SK-N-SH (cell line): ENCODE measurements around the gene RAPGEF2. TPM values are rescaled to one million over a fixed set of nuclear protein-coding genes. Genes with fewer than 3 reads are reported as not detected.

Experiments used
- CTCF ChIA-PET: fragments of 300-600, 350-600 bp; formaldehyde crosslinking; extraction: SDS; loops from one replicate; lab custom pipeline; 2021; lab: Yijun Ruan, JAX
- POLR2A ChIA-PET: fragments of 350-600 bp; sonication (Branson Sonifier 250); formaldehyde crosslinking; extraction: SDS; loops from one replicate; lab custom pipeline; 2020; ENCODE audit warnings: antibody characterized with exemption, inconsistent platforms; lab: Yijun Ruan, JAX
- DNase-seq: peaks from one replicate; pipeline ENCODE4 v3.0.0; 2012
- H2AFZ ChIP-seq: fragments of 200-600 bp; sonication (generic); 2 replicates; pipeline ENCODE4 v1.8.1; 2016; ENCODE audit warnings: antibody characterized with exemption, mild to moderate bottlenecking, low read depth
- H3F3A ChIP-seq: fragments of 200-600 bp; sonication (generic); replicated peaks from 2 replicates; pipeline ENCODE3; 2016; ENCODE audit warnings: antibody characterized with exemption, mild to moderate bottlenecking; ENCODE audit not compliant: insufficient read depth
- H3K27ac ChIP-seq, 2 experiments: fragments of 200-500 bp in 1 of 2; fragments of 200-600 bp in 1 of 2; sonication (Bioruptor generic) in 1 of 2; sonication (generic), shearing (Covaris generic) in 1 of 2; 2 replicates each; pipeline versions ENCODE4 v1.5.1 to v1.6.1; 2014 to 2016; ENCODE audit warnings: low read depth in 2 of 2, inconsistent platforms in 1 of 2, low read length in 1 of 2, mild to moderate bottlenecking in 1 of 2, mixed read lengths in 1 of 2
- H3K27me3 ChIP-seq: fragments of 200-600 bp; sonication (generic), shearing (Covaris generic); 2 replicates; pipeline ENCODE4 v1.6.1; 2016; ENCODE audit warnings: mixed run types; ENCODE audit not compliant: insufficient read depth
- H3K36me3 ChIP-seq, 2 experiments: fragments of 200-500 bp in 1 of 2; fragments of 200-600 bp in 1 of 2; sonication (Bioruptor generic) in 1 of 2; sonication (generic) in 1 of 2; replicated peaks in 1 of 2; 2 replicates each; pipeline versions ENCODE3 to v1.5.1; 2014 to 2016; ENCODE audit warnings: low read length in 1 of 2, mild to moderate bottlenecking in 1 of 2; ENCODE audit not compliant: insufficient read depth in 2 of 2, control insufficient read depth in 1 of 2
- H3K4me1 ChIP-seq, 2 experiments: fragments of 200-500 bp in 1 of 2; fragments of 200-600 bp in 1 of 2; sonication (Bioruptor generic) in 1 of 2; sonication (generic), shearing (Covaris generic) in 1 of 2; 2 replicates each; pipeline versions ENCODE4 v1.5.1 to v1.6.1; 2014 to 2016; ENCODE audit warnings: low read depth in 1 of 2, low read length in 1 of 2, mixed run types in 1 of 2; ENCODE audit not compliant: insufficient read depth in 2 of 2, control insufficient read depth in 1 of 2
- H3K4me2 ChIP-seq: fragments of 200-600 bp; sonication (generic), shearing (Covaris generic); 2 replicates; pipeline ENCODE4 v1.6.1; 2017; ENCODE audit warnings: mixed run types
- H3K4me3 ChIP-seq, 2 experiments: fragments of 200-500 bp in 1 of 2; fragments of 200-600 bp in 1 of 2; sonication (Bioruptor generic) in 1 of 2; sonication (generic), shearing (Covaris generic) in 1 of 2; 2 replicates each; pipeline versions ENCODE4 v1.5.1 to v1.8.1; 2014 to 2016; ENCODE audit warnings: low read depth in 2 of 2, inconsistent platforms in 1 of 2, low read length in 1 of 2, mild to moderate bottlenecking in 1 of 2, mixed read lengths in 1 of 2, moderate library complexity in 1 of 2
- H3K79me2 ChIP-seq: fragments of 200-600 bp; sonication (generic); 2 replicates; pipeline ENCODE4 v1.8.1; 2017; ENCODE audit warnings: mild to moderate bottlenecking; ENCODE audit not compliant: insufficient read depth
- H3K9ac ChIP-seq: fragments of 200-600 bp; sonication (generic); 2 replicates; pipeline ENCODE4 v1.6.1; 2017; ENCODE audit warnings: mixed run types
- H3K9me2 ChIP-seq: fragments of 200-600 bp; sonication (generic); 2 replicates; pipeline ENCODE4 v1.6.1; 2017; ENCODE audit warnings: mixed run types
- H3K9me3 ChIP-seq: fragments of 200-600 bp; sonication (generic); 2 replicates; pipeline ENCODE4 v1.6.1; 2017; ENCODE audit warnings: mixed run types, mild to moderate bottlenecking, moderate library complexity
- H4K20me1 ChIP-seq: fragments of 200-600 bp; sonication (generic); 2 replicates; pipeline ENCODE4 v1.6.1; 2017; ENCODE audit warnings: mild to moderate bottlenecking, mixed run types; ENCODE audit not compliant: insufficient read depth
- EP300 ChIP-seq, 2 experiments: IDR thresholded peaks; 2 replicates each; pipeline versions ENCODE4 v1.4.0 to v1.6.1; 2012; ENCODE audit warnings: borderline replicate concordance in 1 of 2, low read depth in 1 of 2, low read length in 1 of 2
- FOXJ3 ChIP-seq: sonication (generic); formaldehyde crosslinking; IDR thresholded peaks from 2 replicates; pipeline ENCODE4 v1.5.1; 2020; ENCODE audit warnings: mild to moderate bottlenecking, missing genetic modification reagents
- MXI1 ChIP-seq: IDR thresholded peaks from 2 replicates; pipeline ENCODE4 v1.6.1; 2012; ENCODE audit warnings: mild to moderate bottlenecking, low read depth, low read length, improper control_type of control experiment
- SIN3A ChIP-seq: IDR thresholded peaks from 2 replicates; pipeline ENCODE4 v1.6.1; 2012; ENCODE audit warnings: low read depth, mild to moderate bottlenecking, low read length, moderate library complexity, borderline replicate concordance
- TAF1 ChIP-seq: IDR thresholded peaks from 2 replicates; pipeline ENCODE4 v1.6.1; 2012; ENCODE audit warnings: low read depth, mild to moderate bottlenecking, low read length, moderate library complexity, borderline replicate concordance
- WGBS: methylation state at CpG from one replicate; pipeline ENCODE4 v1.1.6; 2017; ENCODE audit warnings: low lambda C conversion rate; 5-methylcytosine and 5-hydroxymethylcytosine counted together
- polyA plus RNA-seq, 3 experiments: library from polyadenylated mRNA; depleted of rRNA; stranded (reverse); fragments of >200 nt; gene quantifications; 2 replicates each; pipeline ENCODE4 v1.2.3, GENCODE V29; 2012
- TF ChIP-seq, protein P1 (sequence below): IDR thresholded peaks from 2 replicates; pipeline ENCODE4; 2012
- TF ChIP-seq, protein P2 (sequence below): IDR thresholded peaks from 2 replicates; pipeline ENCODE4 v1.4.0; 2012; ENCODE audit warnings: low read depth, borderline replicate concordance
- TF ChIP-seq, protein P3 (sequence below): IDR thresholded peaks from 2 replicates; pipeline ENCODE4 v1.4.0; 2012; ENCODE audit warnings: low read depth
- TF ChIP-seq, protein P4 (sequence below): fragments of 150-350 bp; IDR thresholded peaks from 2 replicates; pipeline ENCODE4 v1.6.1; 2016; ENCODE audit warnings: mild to moderate bottlenecking, low read depth, low read length

Gene RAPGEF2
- polyA plus RNA-seq, 1 of the 3 experiments (the other 2 are of a cell fraction): 19.2 TPM

DNA sequence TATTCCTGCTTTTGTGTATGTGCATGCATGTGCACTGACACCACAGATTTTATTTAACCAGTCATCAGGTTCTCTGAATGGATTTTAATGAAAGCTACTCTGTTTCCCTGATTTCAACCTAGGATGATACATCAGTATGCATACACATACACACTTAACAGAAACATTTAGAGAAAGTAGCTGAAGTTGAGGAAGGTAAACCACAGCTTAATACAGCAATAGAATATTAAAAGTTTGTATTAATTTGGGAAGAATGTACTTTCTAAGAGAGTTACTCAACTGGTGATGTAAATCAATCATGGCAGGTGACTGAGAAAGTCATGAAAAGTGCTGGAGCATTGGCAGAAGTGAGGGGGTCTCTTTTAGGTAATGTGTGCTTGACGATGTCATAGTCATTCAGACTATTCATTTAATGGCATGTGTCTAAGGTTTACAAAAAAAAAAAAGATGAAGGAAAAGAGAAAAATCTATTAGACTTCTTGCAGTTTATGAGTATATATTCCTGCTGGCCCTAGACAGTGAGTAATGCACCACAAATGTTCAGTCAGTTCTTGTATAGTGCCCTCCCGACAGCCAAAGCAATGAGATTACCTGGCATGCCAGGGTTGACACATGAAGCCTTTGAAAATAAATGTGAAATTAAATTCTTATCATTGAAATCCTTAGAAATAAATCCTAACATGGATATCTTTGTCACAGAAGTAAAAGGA is 187.6 kb downstream of the RAPGEF2 start:
- Histone ChIP-seq H3K27ac (peak overlapping the region in 1 of 2 experiments; percentile 52; a peak in 2 of 4 replicates), H3K9ac (no peak overlapping the region), H2AFZ (no peak overlapping the region), H3K36me3 (peaks cover 0 to 4% of the 10 kb centered on the region in 2 experiments), H3K9me3 (no peaks in the 10 kb centered on the region), H3K9me2 (no peaks in the 10 kb centered on the region), H4K20me1 (no peaks in the 10 kb centered on the region), H3K4me3 (no peak overlapping the region), H3F3A (peaks cover 10% of the 10 kb centered on the region), H3K4me1 (peaks cover 0 to 19% of the 10 kb centered on the region in 2 experiments; a peak in 2 of 4 replicates), H3K27me3 (no peaks in the 10 kb centered on the region), H3K4me2 (no peak overlapping the region), H3K79me2 (peaks cover 61% of the 10 kb centered on the region)
- ChIA-PET CTCF (interaction anchor here (1.2 kb wide), 1 partner anchor 10 kb away, joined by 4 read pairs; no protein-coding TSS in a partner anchor), POLR2A (no interaction called here)
- TF ChIP-seq, protein P1, sequence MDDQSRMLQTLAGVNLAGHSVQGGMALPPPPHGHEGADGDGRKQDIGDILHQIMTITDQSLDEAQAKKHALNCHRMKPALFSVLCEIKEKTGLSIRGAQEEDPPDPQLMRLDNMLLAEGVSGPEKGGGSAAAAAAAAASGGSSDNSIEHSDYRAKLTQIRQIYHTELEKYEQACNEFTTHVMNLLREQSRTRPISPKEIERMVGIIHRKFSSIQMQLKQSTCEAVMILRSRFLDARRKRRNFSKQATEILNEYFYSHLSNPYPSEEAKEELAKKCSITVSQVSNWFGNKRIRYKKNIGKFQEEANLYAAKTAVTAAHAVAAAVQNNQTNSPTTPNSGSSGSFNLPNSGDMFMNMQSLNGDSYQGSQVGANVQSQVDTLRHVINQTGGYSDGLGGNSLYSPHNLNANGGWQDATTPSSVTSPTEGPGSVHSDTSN: 0 out of 2 replicates have a peak, but pooled peaks have one; percentile 33
- no peak for TF ChIP-seq SIN3A
- DNase-seq: no peak
- 31% methylated on average over 2 of the region's 2 CpGs for WGBS

DNA sequence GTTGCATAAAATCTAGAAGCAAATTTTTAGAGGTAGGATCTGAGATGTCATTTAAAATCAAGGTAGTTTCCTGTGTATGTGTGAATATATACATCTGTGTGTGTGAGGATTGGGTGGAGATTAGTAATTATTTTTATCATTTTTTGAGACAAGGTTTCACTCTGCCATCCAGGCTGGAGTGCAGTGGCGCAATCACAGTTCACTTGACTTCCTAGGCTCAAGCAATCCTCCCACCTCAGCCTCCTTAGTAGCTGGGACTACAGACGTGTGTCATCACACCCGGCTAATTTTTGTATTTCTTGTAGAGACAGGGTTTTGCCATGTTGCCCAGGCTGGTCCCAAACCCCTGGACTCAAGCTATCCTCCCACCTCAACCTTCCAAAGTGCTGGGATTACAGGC is 188.3 kb downstream of the RAPGEF2 start:
- H3K9ac ChIP-seq: no peak overlapping the region
- H3K36me3 ChIP-seq: peaks cover 0 to 4% of the 10 kb centered on the region in 2 experiments
- peaks cover 10% of the 10 kb centered on the region for H3F3A ChIP-seq
- ChIA-PET CTCF (interaction anchor here (1.2 kb wide), 1 partner anchor 9 kb away, joined by 4 read pairs; no protein-coding TSS in a partner anchor), POLR2A (no interaction called here)
- H3K4me1 ChIP-seq: peaks cover 0 to 26% of the 10 kb centered on the region in 2 experiments; a peak in 2 of 4 replicates
- H3K79me2 ChIP-seq: peaks cover 58% of the 10 kb centered on the region
- H3K4me3 ChIP-seq: no peak overlapping the region
- 91% methylated on average over 3 of the region's 3 CpGs for WGBS
- H4K20me1 ChIP-seq: no peaks in the 10 kb centered on the region
- no peak overlapping the region for H2AFZ ChIP-seq
- no peaks in the 10 kb centered on the region for H3K27me3 ChIP-seq
- TF ChIP-seq FOXJ3 (CRISPR knock-in tag) (no peak), TAF1 (no peak), EP300 (IDR thresholded peaks at IDR 0.05; ENCODE audit: borderline replicate concordance in 1 of 2, low read depth in 1 of 2, low read length in 1 of 2) (no peak), MXI1 (no peak)
- TF ChIP-seq, protein P2, sequence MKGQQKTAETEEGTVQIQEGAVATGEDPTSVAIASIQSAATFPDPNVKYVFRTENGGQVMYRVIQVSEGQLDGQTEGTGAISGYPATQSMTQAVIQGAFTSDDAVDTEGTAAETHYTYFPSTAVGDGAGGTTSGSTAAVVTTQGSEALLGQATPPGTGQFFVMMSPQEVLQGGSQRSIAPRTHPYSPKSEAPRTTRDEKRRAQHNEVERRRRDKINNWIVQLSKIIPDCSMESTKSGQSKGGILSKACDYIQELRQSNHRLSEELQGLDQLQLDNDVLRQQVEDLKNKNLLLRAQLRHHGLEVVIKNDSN: no peak
- TF ChIP-seq, protein P3, sequence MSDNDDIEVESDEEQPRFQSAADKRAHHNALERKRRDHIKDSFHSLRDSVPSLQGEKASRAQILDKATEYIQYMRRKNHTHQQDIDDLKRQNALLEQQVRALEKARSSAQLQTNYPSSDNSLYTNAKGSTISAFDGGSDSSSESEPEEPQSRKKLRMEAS: no peak
- TF ChIP-seq, protein P4, sequence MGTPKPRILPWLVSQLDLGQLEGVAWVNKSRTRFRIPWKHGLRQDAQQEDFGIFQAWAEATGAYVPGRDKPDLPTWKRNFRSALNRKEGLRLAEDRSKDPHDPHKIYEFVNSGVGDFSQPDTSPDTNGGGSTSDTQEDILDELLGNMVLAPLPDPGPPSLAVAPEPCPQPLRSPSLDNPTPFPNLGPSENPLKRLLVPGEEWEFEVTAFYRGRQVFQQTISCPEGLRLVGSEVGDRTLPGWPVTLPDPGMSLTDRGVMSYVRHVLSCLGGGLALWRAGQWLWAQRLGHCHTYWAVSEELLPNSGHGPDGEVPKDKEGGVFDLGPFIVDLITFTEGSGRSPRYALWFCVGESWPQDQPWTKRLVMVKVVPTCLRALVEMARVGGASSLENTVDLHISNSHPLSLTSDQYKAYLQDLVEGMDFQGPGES: no peak
- no peaks in the 10 kb centered on the region for H3K9me2 ChIP-seq
- DNase-seq: no peak
- H3K4me2 ChIP-seq: no peak overlapping the region
- H3K27ac ChIP-seq: peak overlapping the region in 1 of 2 experiments; percentile 52; a peak in 2 of 4 replicates
- H3K9me3 ChIP-seq: no peaks in the 10 kb centered on the region
